ENCODE measurements around the gene SLC4A2. TPM values are rescaled to one million over a fixed set of nuclear protein-coding genes. Genes with fewer than 3 reads are reported as not detected.

The SLC4A2 gene
- total RNA-seq, 2 donors from 2014 or later, result 265 to 284 TPM

- peaks cover 12% of the 10 kb centered on the region for H3K4me1 Mint-ChIP-seq
- H3K36me3 ChIP-seq (ENCODE audit: control insufficient read depth, insufficient read depth, low read length), result peaks cover 32% of the 10 kb centered on the region
- no peak overlapping the region for H3K9ac ChIP-seq (ENCODE audit: extremely low read depth, low read length, poor library complexity, severe bottlenecking)
- no peaks in the 10 kb centered on the region for H3K9me3 Mint-ChIP-seq
- no peak overlapping the region for H3K4me3 ChIP-seq (ENCODE audit: low read length)
- no peak overlapping the region for H3K4me3 Mint-ChIP-seq
- H3K27ac Mint-ChIP-seq, result no peak overlapping the region
- WGBS, 2 experiments (ENCODE audit: insufficient coverage in 1 of 2, insufficient read length in 1 of 2), result 89 to 95% methylated on average over 3 of the region's 3 CpGs
- TF ChIP-seq, protein P1, sequence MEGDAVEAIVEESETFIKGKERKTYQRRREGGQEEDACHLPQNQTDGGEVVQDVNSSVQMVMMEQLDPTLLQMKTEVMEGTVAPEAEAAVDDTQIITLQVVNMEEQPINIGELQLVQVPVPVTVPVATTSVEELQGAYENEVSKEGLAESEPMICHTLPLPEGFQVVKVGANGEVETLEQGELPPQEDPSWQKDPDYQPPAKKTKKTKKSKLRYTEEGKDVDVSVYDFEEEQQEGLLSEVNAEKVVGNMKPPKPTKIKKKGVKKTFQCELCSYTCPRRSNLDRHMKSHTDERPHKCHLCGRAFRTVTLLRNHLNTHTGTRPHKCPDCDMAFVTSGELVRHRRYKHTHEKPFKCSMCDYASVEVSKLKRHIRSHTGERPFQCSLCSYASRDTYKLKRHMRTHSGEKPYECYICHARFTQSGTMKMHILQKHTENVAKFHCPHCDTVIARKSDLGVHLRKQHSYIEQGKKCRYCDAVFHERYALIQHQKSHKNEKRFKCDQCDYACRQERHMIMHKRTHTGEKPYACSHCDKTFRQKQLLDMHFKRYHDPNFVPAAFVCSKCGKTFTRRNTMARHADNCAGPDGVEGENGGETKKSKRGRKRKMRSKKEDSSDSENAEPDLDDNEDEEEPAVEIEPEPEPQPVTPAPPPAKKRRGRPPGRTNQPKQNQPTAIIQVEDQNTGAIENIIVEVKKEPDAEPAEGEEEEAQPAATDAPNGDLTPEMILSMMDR (conservative IDR thresholded peaks at IDR 0.05), result no peak
- H3K27me3 ChIP-seq (ENCODE audit: control insufficient read depth, insufficient read depth, low read length, poor library complexity, severe bottlenecking), result no peaks in the 10 kb centered on the region
- no peaks in the 10 kb centered on the region for H3K27me3 Mint-ChIP-seq (ENCODE audit: insufficient read depth)
- peaks cover 6% of the 10 kb centered on the region for H3K36me3 Mint-ChIP-seq (ENCODE audit: low read depth)
- no peaks in the 10 kb centered on the region for H3K4me1 ChIP-seq (ENCODE audit: control insufficient read depth, insufficient read depth, low read length)
- H3K9me3 ChIP-seq (ENCODE audit: control insufficient read depth, low read length), result no peaks in the 10 kb centered on the region
- H3K27ac ChIP-seq (ENCODE audit: low read depth, low read length), result no peak overlapping the region
- no peak for DNase-seq
Observed at GRCh38 chr7:151102991-151103390, 43.6 kb downstream of the SLC4A2 start.

DNA sequence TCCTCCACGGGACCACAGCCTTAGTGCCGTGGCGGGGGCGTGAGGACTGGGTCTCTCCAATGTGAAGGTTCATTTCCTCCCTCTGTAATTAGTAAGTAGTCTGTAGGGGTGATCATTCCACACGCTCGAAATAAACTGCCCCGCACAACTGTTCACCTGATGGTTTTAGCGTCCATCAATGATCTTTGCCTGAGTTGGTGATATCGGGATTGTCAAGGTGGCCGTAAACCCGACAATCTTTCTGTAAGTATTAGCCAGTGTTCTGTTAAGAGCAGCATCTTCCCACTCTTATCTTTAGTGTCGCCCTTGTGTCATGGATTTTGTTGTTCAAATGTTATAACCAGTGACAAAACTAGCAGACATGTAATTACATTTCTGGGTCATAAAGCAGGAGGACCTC is 44.6 kb downstream of the SLC4A2 start:
- H3K27me3 Mint-ChIP-seq (ENCODE audit: insufficient read depth), result no peaks in the 10 kb centered on the region
- H3K27ac Mint-ChIP-seq, result no peak overlapping the region
- Histone ChIP-seq H3K9ac (ENCODE audit: extremely low read depth, low read length, poor library complexity, severe bottlenecking) (no peak overlapping the region), H3K36me3 (ENCODE audit: control insufficient read depth, insufficient read depth, low read length) (peaks cover 29% of the 10 kb centered on the region), H3K4me1 (ENCODE audit: control insufficient read depth, insufficient read depth, low read length) (no peaks in the 10 kb centered on the region), H3K27ac (ENCODE audit: low read depth, low read length) (no peak overlapping the region), H3K4me3 (ENCODE audit: low read length) (no peak overlapping the region), H3K9me3 (ENCODE audit: control insufficient read depth, low read length) (no peaks in the 10 kb centered on the region), H3K27me3 (ENCODE audit: control insufficient read depth, insufficient read depth, low read length, poor library complexity, severe bottlenecking) (no peaks in the 10 kb centered on the region)
- H3K9me3 Mint-ChIP-seq, result no peaks in the 10 kb centered on the region
- DNase-seq, result no peak
- H3K36me3 Mint-ChIP-seq (ENCODE audit: low read depth), result peaks cover 4% of the 10 kb centered on the region
- H3K4me3 Mint-ChIP-seq, result no peak overlapping the region
- 90 to 94% methylated on average over 8 to 11 of the region's 12 CpGs for WGBS, 2 experiments (ENCODE audit: insufficient coverage in 1 of 2, insufficient read length in 1 of 2)
- H3K4me1 Mint-ChIP-seq, result peaks cover 12% of the 10 kb centered on the region
- TF ChIP-seq, protein P1 (conservative IDR thresholded peaks at IDR 0.05), result no peak

DNA sequence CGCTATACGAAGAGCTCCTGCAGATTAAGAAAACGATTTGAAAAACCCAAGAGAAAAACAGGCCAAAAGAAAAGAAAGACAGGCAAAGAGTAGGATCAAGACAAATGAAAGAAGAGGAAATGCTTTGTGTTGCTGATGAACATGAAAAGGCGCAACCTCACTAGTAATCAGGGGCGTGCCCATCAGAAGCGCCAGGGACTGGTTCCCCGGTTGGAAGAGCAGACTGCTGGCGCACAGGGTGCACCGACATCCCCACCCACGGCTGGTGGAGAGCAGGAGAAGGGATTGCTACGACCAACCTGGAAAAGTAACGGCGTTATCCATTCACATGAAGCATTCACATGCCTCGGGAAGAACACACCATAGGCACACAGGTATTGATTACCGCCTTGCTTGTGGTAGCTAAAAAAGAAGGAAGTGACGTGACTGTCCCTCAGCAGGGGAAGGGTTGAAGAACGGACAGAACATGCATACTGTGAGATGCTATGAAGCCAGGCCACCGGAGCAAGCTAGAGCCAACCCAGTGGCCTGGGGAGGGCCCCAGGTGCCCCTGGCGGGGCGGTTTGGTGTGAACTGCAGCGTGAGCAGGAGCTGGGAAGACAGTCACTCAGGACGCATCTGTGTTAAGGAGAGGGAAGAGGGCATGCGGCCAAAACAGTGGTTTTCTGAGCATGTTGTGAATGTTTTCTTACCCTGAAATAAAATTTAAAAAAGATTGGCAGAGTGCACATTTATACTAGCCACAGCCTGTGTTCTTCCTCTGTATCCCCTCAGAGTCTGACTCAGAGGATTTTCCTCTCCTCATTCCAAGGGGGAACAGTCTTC is 45.2 kb downstream of the SLC4A2 start:
- 75 to 79% methylated on average over 22 to 23 of the region's 23 CpGs for WGBS, 2 experiments (ENCODE audit: insufficient coverage in 1 of 2, insufficient read length in 1 of 2)
- Mint-ChIP-seq H3K36me3 (ENCODE audit: low read depth) (peaks cover 4% of the 10 kb centered on the region), H3K9me3 (no peaks in the 10 kb centered on the region), H3K27me3 (ENCODE audit: insufficient read depth) (no peaks in the 10 kb centered on the region), H3K4me1 (peaks cover 15% of the 10 kb centered on the region), H3K4me3 (peak overlapping the region; percentile 13), H3K27ac (no peak overlapping the region)
- H3K9me3 ChIP-seq (ENCODE audit: control insufficient read depth, low read length), result no peaks in the 10 kb centered on the region
- TF ChIP-seq, protein P1 (conservative IDR thresholded peaks at IDR 0.05), result no peak
- no peak overlapping the region for H3K4me3 ChIP-seq (ENCODE audit: low read length)
- no peaks in the 10 kb centered on the region for H3K4me1 ChIP-seq (ENCODE audit: control insufficient read depth, insufficient read depth, low read length)
- no peaks in the 10 kb centered on the region for H3K27me3 ChIP-seq (ENCODE audit: control insufficient read depth, insufficient read depth, low read length, poor library complexity, severe bottlenecking)
- H3K36me3 ChIP-seq (ENCODE audit: control insufficient read depth, insufficient read depth, low read length), result peaks cover 29% of the 10 kb centered on the region
- H3K27ac ChIP-seq (ENCODE audit: low read depth, low read length), result no peak overlapping the region
- H3K9ac ChIP-seq (ENCODE audit: extremely low read depth, low read length, poor library complexity, severe bottlenecking), result no peak overlapping the region
- peak; percentile 82 for DNase-seq
